NCI-H748 treated with DMSO at 0.1 percent for 48 hours (cell line): ENCODE data around the gene CLCN3.
"Not testable (repeated sequence)": the region's sequence is repeated elsewhere in the genome, so short reads cannot be mapped to it uniquely, and the experiment has no call there.

ENCODE experiments used
- DNase-seq: peaks from one replicate; lab custom pipeline; 2025; lab: John Stamatoyannopoulos, UW

CLCN3 gene

GRCh38 chr4:169619958-169620879 lies at the start of gene CLCN3:
Gene CLCN3, plus strand, starts transcription at chr4:169620578. Its CDS starts 15,351 bp downstream, at chr4:169635929.
- peak; percentile 71 for DNase-seq

DNA sequence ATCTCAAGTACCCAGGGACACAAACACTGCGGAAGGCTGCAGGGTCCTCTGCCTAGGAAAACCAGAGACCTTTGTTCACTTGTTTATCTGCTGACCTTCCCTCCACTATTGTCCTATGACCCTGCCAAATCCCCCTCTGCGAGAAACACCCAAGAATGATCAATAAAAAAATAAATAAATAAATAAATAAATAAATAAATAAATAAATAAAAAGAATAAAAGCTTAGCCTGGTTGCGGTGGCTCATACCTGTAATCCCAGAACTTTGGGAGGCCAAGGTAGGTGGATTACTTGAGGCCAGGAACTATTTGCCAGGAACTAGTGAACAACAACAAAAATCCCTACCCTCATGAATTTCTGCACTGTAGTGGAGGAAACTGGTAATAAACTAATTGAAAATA lies 49.4 kb upstream of the CLCN3 start:
- not testable (repeated sequence) for DNase-seq

DNA sequence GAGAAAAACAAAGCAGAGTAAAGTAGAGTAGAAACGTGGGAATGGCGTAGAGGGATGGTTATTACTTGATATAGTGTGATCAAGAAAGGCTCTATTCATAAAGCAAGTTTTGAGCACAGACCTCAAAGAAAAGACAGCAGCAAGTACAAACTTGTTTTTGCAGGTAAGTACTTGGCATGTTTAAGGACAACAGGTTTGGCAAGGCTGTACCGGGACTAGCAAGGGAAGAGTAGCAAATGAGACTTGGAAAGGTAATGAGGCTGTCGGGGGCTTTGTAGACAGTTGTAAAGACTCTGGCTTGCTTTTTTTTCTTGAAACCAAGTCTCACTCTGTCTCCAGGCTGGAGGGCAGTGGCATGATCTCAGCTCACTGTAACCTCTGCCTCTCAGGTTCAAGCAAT lies 48.9 kb upstream of the CLCN3 start:
- no peak for DNase-seq

DNA sequence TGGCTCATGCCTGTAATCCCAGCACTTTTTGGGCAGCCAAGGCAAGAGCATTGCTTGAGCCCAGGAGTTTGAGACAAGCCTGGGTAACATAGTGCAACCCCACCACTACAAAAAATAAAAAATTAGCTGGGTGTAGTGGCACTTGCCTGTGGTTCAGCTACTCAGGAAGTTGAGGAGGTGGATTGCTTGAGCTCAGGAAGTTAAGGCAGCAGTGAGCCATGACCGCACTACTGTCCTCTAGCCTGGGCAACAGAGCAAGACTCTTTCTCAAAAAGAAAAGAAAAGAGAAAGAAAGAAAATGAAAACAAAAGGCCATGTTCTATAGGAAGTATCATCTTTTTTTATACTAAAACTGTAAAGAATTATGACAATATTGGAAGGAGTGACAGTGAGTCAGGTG lies 46.5 kb upstream of the CLCN3 start:
- no peak for DNase-seq

GRCh38 chr4:169582203-169582602 lies 38.2 kb upstream of the CLCN3 start:
- DNase-seq: no peak

GRCh38 chr4:169582706-169583105 lies 37.7 kb upstream of the CLCN3 start:
- DNase-seq: no peak

- DNase-seq: no peak
Observed at GRCh38 chr4:169583563-169583962, 36.8 kb upstream of the CLCN3 start.

GRCh38 chr4:169593050-169593560 lies 27.3 kb upstream of the CLCN3 start:
- DNase-seq: no peak

DNA sequence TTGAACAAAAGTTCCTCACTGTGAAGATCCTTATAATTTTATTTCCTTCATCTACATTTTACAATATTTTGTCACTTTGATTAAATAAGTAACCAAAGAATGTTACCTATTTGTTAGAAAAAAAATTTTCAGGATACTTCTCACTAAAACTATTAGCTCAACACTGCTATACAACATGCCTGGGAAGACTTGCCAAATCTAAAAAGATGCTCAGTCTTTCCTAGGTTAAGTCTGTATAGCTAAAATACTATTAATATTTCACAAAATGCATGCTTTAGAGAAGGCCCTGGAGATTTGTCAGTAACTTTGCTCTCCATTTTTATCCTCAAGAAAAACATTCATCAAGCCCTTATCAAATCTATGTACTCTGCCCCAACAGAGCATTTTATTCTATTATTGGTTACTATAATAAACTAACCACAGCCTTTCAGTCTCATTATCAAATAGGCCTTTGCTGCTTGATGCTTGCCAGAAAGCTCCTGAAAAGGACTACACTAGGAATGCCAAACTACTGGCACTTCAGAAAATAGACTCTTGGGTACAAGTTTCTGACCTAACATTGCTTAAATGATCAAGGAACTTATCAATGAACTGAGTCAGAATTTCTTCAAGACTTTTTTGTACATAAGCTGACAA lies 25.7 kb upstream of the CLCN3 start:
- DNase-seq: no peak

DNA sequence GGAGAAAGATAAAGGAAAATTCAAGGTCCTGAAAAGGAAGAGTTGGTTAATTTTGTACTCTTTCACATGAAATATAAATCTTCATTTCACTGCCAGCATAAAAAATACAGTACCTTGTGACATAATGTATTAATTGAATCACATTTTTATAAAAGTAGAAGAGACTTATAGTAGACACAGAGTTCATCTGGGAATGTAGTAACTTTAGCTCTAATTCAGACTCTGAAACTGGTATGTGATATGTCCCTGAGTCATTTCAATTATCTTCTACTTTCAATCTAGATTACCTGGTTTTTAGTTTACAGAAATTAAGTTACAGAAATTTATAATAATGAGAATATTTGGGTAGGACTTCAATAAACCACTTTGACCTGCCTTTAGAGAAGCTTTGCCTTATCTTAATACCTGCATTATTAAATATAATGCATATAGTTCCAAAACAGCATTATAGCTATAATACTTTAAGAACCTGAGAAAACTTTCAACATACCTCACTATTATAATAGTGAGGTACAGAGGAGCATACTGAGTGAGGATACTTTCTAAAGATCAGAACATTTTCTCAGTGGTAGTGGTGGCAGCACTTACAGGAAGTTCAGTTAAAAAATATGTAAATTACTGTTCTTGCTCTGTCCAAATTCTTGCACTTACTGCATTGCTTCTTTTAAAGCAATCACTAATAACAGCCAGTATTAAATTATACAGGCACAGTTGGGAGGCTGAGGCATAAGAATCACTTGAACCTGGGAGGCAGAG lies 19.2 kb upstream of the CLCN3 start:
- no peak for DNase-seq

DNA sequence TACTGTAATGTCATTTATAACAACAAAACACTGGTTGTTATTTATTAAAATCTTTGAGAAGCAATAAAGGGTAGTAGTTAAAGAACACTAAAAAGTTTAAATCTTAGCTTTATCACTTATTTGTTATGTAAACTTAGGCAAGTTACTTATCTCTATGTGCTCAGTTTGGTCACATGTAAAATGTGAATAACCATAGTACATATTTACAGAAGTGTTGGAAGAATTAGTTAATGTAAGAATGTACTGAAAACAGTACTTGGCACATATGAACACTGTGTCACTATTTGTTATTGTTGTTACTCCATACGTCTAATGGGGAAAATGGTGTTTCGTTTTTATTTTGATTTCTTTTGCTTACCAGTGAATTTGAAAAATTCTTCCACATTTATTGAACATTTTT lies 17.1 kb upstream of the CLCN3 start:
- no peak for DNase-seq

- DNase-seq: no peak
Observed at GRCh38 chr4:169604131-169604900, 16.1 kb upstream of the CLCN3 start.

GRCh38 chr4:169604903-169605331 lies 15.5 kb upstream of the CLCN3 start:
- no peak for DNase-seq

GRCh38 chr4:169611157-169611556 lies 9.2 kb upstream of the CLCN3 start:
- DNase-seq: no peak

GRCh38 chr4:169611991-169612870 lies 8.1 kb upstream of the CLCN3 start, which contains the start of gene NEK1:
Gene NEK1, minus strand, starts transcription at chr4:169612583. Its CDS starts 9,953 bp downstream, at chr4:169602630.
- peak; percentile 67 for DNase-seq

- peak; percentile 76 for DNase-seq
Observed at GRCh38 chr4:169612871-169613859, 7.2 kb upstream of the CLCN3 start.

DNA sequence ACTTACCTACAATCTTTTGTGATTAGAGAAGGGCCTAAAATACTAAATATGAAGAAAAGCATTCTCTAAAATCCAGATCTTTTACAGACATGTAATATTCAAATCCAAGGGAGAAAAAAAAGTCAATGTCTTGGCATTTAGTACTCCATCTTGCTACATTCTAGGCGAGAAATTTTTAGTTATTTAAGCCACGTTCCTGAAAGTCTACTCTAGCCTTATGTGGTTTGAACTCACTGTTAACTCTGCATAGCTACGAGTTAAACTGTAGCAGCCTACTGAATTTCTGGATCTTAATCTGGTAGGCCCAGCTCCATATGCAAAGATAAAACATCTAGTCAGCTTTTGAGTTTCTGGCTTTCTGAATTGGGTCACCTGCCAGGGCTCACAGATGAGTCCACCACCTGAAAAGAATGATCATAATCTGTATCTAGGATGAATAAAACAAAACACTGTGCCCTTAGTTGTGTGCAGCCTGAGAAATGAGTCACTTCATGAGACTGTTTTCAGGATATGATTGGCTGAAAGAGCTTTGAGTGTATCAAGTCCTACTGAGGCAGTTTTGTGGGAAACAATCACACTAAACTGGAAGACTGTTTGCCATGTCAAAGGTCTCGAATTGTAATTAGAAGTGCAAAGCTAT lies 4.8 kb upstream of the CLCN3 start:
- no peak for DNase-seq

DNA sequence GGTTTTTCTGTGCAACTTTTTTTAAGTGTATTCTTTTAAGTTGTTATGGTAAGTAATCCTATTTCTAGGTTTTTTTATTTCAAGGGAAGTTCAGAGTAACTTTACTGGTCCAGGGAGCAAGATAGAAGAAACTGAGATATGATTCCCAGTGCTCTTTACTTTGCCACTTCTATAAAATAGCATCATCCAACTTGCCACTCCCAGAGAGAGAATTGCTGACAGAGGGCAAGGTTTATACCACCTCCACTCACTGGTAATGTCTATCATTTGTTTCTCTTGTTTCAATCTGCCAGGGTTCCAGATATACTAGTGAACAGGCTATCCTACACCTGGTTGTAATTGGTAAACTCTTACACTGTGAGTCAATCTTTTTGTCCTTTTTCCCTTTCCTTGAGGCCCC lies 3.5 kb upstream of the CLCN3 start:
- no peak for DNase-seq

- DNase-seq: no peak
Observed at GRCh38 chr4:169617306-169617705, 3.1 kb upstream of the CLCN3 start.
